ENCODE measurements around the gene SLC22A13.

DNA sequence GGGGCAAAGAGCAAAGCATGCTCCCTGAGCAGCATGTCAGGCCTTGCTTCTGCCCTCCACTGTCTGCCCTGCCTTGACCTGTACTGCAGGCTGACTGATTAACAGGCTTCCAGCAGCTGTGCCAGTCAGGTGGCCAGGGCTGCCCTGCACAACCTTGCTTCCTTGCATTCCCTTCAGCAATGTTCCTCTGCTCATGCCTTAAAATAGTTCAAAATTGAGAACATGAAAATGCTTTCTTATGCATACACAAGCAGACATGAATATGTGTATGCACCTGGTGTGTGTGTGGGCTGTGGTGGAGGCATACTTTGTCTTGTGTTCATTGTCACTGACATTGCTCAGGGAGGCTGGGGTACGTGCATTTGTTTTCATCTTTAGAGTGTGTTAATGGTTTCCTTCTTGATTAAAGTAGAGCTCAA, 1.2 kb upstream of the SLC22A13 start:
- TF ChIP-seq POLR2AphosphoS5 (IDR thresholded peaks at IDR 0.05; ENCODE audit: insufficient read depth, low read depth, low read length) (no peak), POLR2A (IDR thresholded peaks at IDR 0.05; ENCODE audit: low read depth, low read length) (no peak), EZH2 (IDR thresholded peaks at IDR 0.05; ENCODE audit: borderline replicate concordance, low read depth, low read length, severe bottlenecking) (no peak), JUN (IDR thresholded peaks at IDR 0.05; ENCODE audit: borderline replicate concordance, insufficient read depth, insufficient read length, low read depth) (no peak), MYC (IDR thresholded peaks at IDR 0.05; ENCODE audit: low read depth, low read length) (no peak), FOS (IDR thresholded peaks at IDR 0.05; ENCODE audit: borderline replicate concordance, insufficient read depth, low read length) (no peak)
- TF ChIP-seq, protein P1, sequence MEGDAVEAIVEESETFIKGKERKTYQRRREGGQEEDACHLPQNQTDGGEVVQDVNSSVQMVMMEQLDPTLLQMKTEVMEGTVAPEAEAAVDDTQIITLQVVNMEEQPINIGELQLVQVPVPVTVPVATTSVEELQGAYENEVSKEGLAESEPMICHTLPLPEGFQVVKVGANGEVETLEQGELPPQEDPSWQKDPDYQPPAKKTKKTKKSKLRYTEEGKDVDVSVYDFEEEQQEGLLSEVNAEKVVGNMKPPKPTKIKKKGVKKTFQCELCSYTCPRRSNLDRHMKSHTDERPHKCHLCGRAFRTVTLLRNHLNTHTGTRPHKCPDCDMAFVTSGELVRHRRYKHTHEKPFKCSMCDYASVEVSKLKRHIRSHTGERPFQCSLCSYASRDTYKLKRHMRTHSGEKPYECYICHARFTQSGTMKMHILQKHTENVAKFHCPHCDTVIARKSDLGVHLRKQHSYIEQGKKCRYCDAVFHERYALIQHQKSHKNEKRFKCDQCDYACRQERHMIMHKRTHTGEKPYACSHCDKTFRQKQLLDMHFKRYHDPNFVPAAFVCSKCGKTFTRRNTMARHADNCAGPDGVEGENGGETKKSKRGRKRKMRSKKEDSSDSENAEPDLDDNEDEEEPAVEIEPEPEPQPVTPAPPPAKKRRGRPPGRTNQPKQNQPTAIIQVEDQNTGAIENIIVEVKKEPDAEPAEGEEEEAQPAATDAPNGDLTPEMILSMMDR (IDR thresholded peaks at IDR 0.05; ENCODE audit: extremely low read depth in 1 of 2, insufficient read depth in 1 of 2, low read depth in 1 of 2, low read length in 2 of 2): no peak

Measured in endothelial cell of umbilical vein (primary cell).